SU-DHL-6 (cell line): ENCODE measurements around the gene AHR.

Source experiments
- CTCF ChIP-seq: fragments of 200-600 bp; sonication (generic); IDR thresholded peaks from one replicate; pipeline ENCODE4 v1.5.1; 2017; ENCODE audit warnings: antibody characterized with exemption, mild to moderate bottlenecking, low read length, moderate library complexity; ENCODE audit not compliant: insufficient read depth, poor library complexity, severe bottlenecking
- EZH2phosphoT487 ChIP-seq: fragments of 200-600 bp; sonication (generic), shearing (Covaris generic); conservative IDR thresholded peaks from 2 replicates; pipeline ENCODE4 v1.6.1; 2018; ENCODE audit warnings: mild to moderate bottlenecking, antibody characterized with exemption, low read length, moderate library complexity, mixed read lengths

DNA sequence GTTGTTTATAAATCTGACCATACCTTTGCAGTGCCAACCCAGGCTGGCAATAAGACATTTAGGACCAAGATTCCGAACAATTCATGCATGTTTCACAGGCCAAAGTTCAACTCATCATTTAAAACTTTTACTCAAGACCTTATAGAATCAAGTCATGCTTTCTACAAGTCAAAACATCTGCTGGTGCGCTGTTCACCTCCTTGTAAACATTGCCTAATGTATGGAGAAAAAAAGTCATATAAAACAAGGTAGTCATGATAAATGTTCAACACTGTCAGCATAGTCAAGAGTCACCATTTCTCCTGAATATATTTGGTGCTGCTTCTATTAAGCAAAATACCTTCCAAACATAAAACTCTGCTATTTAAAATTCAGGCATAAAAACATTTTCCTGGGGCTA lies 42.1 kb upstream of the AHR start:
- TF ChIP-seq CTCF (no peak), EZH2phosphoT487 (no peak)
